H1 (cell line): ENCODE results near the gene SLC38A7. TPM values are rescaled to one million over a fixed set of nuclear protein-coding genes. Genes with fewer than 3 reads are reported as not detected.

Experiments used
- MAFK ChIP-seq: IDR thresholded peaks from 2 replicates; pipeline ENCODE4 v1.6.1; 2012; ENCODE audit warnings: low read depth, mild to moderate bottlenecking, improper control_type of control experiment, low read length
- NRF1 ChIP-seq: IDR thresholded peaks from 2 replicates; pipeline ENCODE4 v1.6.1; 2011; ENCODE audit warnings: mild to moderate bottlenecking, low read depth, low read length, improper control_type of control experiment
- RFX5 ChIP-seq: IDR thresholded peaks from 2 replicates; pipeline ENCODE4 v1.6.1; 2011; ENCODE audit warnings: low read depth, low read length, improper control_type of control experiment, borderline replicate concordance
- SIX5 ChIP-seq: IDR thresholded peaks from 2 replicates; pipeline ENCODE4 v1.6.1; 2011; ENCODE audit warnings: mild to moderate bottlenecking, low read depth, low read length
- SP2 ChIP-seq: IDR thresholded peaks from 2 replicates; pipeline ENCODE4 v1.6.1; 2012; ENCODE audit warnings: mild to moderate bottlenecking, low read length, inconsistent platforms
- ZNF274 ChIP-seq: IDR thresholded peaks from 2 replicates; pipeline ENCODE4 v1.7.0; 2012; ENCODE audit warnings: low read length, borderline replicate concordance; ENCODE audit errors: extremely low read depth
- polyA plus RNA-seq, 7 experiments: library from polyadenylated mRNA; depleted of rRNA in 3 of 7; stranded (reverse) in 5 of 7; unstranded in 2 of 7; fragments of >200 nt in 5 of 7; fragments of 200-250 nt in 2 of 7; gene quantifications; 1 replicate in 5 of 7; 2 replicates in 1 of 7; 4 replicates in 1 of 7; pipeline versions ENCODE4 v1.2.1 to v1.2.3, GENCODE V29; 2011 to 2013; ENCODE audit warnings: missing spikeins in 2 of 7, mixed read lengths in 2 of 7
- total RNA-seq: library from RNA; stranded (reverse); fragmentation: NEBNext Ultra II Directional; extraction: Animal tissue kit (Norgen Biotek cat#: 25700); gene quantifications from 2 replicates; pipeline ENCODE4 v1.2.1, GENCODE V29; 2021

Gene SLC38A7
- total and polyA plus RNA-seq, 2 of the 8 experiments (the other 6 are each of a cell fraction or from before 2014, with no cell fraction given): 26.7 to 28.0 TPM

- TF ChIP-seq SIX5: no peak
- no peak for TF ChIP-seq ZNF274
- no peak for TF ChIP-seq MAFK
- no peak for TF ChIP-seq NRF1
- TF ChIP-seq SP2: no peak
- TF ChIP-seq RFX5: no peak
- TF ChIP-seq, all 59 proteins: peak for 0
These were observed 6.3 kb downstream of the SLC38A7 start (continued) for GRCh38 chr16:58678269-58678668.
